Subcutaneous adipose tissue (tissue), 4 donors: ENCODE results near the gene TMEM11. TPM values are rescaled to one million over a fixed set of nuclear protein-coding genes. Genes with fewer than 3 reads are reported as not detected.

Experiments used
- total RNA-seq, 4 donors: library from RNA; depleted of rRNA; stranded (reverse); fragments of >200 nt; gene quantifications; one replicate each; pipeline ENCODE4 v1.1.0, GENCODE V29; 2016
- TF ChIP-seq, protein P1 (sequence below): fragments of 450-650 bp; IDR thresholded peaks from one replicate; pipeline ENCODE4 v1.5.1; 2016; ENCODE audit warnings: low read depth, mild to moderate bottlenecking, control low read depth, antibody characterized with exemption, moderate library complexity

Gene TMEM11
- total RNA-seq, 4 donors from 2014 or later = 22.0 to 30.1 (median 26.4) TPM

DNA sequence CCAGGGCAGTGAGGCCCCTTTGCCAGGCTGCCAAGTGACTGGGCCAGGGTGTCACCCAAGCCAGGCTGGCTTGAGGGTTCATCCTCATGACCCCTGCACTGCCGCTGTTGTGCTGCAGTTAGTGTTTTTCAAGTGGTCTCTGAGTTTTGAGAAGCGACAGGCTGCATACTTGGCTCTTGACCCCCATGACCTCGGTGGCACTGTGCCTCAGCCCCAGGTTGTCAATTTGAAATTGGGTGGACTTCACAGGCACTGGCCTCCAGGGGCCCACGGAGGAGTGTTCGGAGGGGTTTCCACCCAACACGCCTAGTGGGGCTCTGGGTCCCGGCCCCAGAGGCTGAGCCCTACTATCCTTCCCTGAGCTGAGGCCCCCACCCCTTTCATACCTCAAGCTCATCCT is 44.5 kb downstream of the TMEM11 start:
- TF ChIP-seq, protein P1, sequence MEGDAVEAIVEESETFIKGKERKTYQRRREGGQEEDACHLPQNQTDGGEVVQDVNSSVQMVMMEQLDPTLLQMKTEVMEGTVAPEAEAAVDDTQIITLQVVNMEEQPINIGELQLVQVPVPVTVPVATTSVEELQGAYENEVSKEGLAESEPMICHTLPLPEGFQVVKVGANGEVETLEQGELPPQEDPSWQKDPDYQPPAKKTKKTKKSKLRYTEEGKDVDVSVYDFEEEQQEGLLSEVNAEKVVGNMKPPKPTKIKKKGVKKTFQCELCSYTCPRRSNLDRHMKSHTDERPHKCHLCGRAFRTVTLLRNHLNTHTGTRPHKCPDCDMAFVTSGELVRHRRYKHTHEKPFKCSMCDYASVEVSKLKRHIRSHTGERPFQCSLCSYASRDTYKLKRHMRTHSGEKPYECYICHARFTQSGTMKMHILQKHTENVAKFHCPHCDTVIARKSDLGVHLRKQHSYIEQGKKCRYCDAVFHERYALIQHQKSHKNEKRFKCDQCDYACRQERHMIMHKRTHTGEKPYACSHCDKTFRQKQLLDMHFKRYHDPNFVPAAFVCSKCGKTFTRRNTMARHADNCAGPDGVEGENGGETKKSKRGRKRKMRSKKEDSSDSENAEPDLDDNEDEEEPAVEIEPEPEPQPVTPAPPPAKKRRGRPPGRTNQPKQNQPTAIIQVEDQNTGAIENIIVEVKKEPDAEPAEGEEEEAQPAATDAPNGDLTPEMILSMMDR = no peak

DNA sequence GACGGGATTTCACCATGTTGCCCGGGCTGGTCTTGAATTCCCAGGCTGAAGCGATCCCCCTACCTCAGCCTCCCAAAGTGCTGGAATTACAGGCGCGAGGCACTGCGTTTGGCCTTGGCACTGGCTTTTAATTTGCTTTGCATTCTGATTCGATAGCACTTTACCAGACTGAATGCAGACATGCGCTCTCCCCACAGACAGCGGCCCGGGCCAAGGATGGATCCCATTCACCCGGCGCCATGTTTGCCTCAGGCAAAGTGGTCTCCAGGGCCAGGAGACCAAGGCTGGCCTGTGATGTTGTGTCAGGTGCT is 45.5 kb downstream of the TMEM11 start:
- TF ChIP-seq, protein P1 = no peak

DNA sequence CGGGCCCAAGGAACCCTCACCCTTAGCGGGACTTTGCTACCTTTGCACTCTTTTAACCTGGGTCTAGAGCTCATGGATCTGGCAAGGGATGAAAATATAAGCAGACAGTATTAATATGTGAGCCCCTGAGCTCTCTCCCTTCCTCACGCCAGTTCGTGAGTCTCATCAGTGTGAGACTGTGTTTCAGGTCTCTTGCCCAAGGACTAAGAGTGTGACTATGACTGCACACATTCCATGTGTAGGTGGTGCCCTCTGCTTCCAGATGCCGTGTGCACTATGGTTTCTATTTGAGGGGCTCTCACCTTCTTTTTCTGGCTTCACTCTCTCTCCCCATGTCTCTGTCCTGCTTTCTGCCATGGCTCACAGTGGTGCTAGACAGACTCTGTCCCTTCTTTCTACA is 46.7 kb downstream of the TMEM11 start:
- TF ChIP-seq, protein P1 = no peak

DNA sequence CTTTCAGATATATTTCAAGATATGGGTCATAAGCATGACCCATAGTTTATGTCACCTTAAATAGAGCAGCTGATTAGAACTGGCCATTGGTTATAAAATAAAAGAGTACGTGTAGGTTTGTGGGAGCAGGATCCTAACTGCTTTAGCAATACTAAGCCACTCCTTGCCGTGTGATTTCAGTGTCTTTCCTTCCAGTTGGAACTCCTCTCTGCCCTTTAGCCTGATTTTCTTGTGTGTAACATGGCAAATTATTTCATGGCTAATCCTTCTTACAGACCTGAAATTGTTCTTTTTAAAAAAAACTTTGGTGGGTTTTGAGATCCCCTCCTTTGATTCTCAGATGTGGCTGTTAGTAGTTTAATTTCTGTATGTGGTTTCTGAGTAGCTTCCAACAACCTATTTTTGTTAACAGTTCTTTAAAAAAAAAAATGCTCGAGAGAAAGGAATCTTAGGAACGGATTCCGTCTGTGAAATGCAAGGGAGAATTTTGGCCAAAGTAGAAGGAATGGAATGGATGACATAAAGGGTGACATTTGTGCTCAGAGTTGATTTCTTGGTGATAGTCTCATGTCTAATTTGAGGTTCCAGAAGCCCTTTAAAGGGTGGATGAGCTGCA is 47.3 kb downstream of the TMEM11 start:
- TF ChIP-seq, protein P1 = no peak

DNA sequence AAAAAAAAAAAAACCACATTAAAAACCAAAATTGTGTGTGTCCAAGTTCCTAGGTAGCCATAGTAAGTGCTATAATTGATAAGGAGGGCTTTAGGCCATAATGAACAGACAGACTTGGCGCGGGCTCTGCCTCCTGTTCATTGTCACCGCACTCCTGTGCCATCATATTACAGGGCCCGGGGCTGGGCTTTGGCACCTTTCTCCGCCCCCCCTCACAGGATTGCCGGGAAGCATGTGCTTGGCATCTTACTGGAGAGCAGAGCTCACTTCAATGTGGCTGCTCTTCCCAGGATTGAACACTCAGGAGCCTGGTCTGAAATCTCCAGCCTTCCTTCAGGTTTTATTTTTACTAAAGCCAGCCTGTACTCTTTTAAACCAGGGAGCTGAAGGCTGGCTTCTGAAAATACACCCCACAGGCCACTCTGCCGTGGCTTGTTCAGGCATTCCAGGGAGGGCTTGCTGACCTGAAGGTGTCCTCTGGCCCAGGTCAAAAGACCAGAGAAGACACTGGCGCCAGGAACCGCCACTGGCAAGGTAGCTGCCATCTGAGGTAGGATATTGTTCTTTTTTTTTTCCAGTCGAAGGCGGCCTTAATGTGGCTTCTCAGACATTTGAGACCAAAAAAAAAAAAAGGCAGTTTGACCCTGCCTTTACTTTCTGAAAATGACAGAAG is 47.9 kb downstream of the TMEM11 start:
- TF ChIP-seq, protein P1 = no peak

DNA sequence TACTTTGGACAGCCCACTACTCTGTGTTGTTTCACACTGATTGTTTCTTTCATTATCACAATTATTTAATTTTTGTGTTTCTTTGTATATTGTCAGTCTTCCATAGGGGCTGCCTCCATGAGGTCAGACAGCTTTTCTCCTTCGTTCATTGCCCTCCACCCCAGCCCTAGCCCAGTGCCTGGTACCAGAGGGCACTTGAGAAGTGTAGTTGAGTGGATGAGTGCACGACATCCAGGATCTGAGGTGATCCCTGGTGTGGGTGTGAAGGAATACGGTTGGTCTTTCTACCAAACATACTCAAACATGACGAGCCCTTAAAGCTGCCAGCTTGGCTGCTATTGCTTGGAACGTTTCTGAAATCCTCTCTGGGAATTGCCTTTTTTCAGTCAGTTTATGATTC is 49.3 kb downstream of the TMEM11 start:
- TF ChIP-seq, protein P1 = no peak

DNA sequence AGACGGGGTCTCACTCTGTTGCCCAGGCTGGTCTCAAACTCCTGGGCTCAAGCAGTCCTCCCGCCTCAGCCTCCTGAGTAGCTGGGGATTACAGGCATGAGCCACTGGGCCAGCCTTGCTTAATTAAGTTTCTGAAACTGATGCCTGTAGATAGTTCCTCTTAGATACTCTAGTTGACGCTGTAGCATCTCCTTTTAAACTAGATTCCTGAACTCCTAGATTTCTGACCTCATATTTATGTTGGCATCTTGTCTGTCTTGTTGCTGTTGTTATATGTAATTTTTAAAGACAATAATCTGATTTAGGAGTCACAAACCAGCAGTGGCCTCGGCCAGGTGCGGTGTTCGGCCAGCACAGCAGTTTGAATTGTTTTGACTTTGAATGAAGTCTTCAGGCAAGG is 49.7 kb downstream of the TMEM11 start:
- TF ChIP-seq, protein P1 = no peak
